Mesenchymal stem cell (in vitro differentiated cells and primary cell): ENCODE measurements around the gene ATP6V0B.

ENCODE experiments used
- DNase-seq: peaks from one replicate; pipeline ENCODE4 v3.0.0-alpha.2; 2013
- H2AFZ ChIP-seq: one replicate; pipeline ENCODE4 v1.6.1; 2013; ENCODE audit warnings: low read depth, mild to moderate bottlenecking, control low read depth, inconsistent platforms, low read length, moderate library complexity
- H2AK5ac ChIP-seq: 2 replicates; pipeline ENCODE4 v1.6.1; 2013; ENCODE audit warnings: low read length, moderate library complexity, mild to moderate bottlenecking, inconsistent platforms; ENCODE audit not compliant: severe bottlenecking
- H2BK120ac ChIP-seq: one replicate; pipeline ENCODE4 v1.6.1; 2013; ENCODE audit warnings: low read depth, mild to moderate bottlenecking, inconsistent platforms, low read length, moderate library complexity
- H2BK12ac ChIP-seq, 2 experiments: one replicate each; pipeline ENCODE4 v1.6.1; 2013; ENCODE audit warnings: inconsistent platforms in 2 of 2, low read length in 2 of 2, mild to moderate bottlenecking in 2 of 2, moderate library complexity in 2 of 2, control low read depth in 1 of 2
- H2BK15ac ChIP-seq: one replicate; pipeline ENCODE4 v1.6.1; 2013; ENCODE audit warnings: mild to moderate bottlenecking, low read depth, inconsistent platforms; ENCODE audit not compliant: poor library complexity, severe bottlenecking
- H2BK5ac ChIP-seq: 2 replicates; pipeline ENCODE4 v1.6.1; 2013; ENCODE audit warnings: low read depth, mild to moderate bottlenecking, low read length, control low read depth, inconsistent platforms; ENCODE audit not compliant: poor library complexity, severe bottlenecking
- H3K14ac ChIP-seq, 2 experiments: one replicate each; pipeline ENCODE4 v1.6.1; 2013; ENCODE audit warnings: inconsistent platforms in 2 of 2, low read length in 2 of 2, control low read depth in 1 of 2, mild to moderate bottlenecking in 1 of 2, moderate library complexity in 1 of 2
- H3K18ac ChIP-seq, 2 experiments: one replicate each; pipeline ENCODE4 v1.6.1; 2013; ENCODE audit warnings: inconsistent platforms in 2 of 2, low read length in 2 of 2, control low read depth in 1 of 2, low read depth in 1 of 2, mild to moderate bottlenecking in 1 of 2
- H3K23ac ChIP-seq, 2 experiments: one replicate each; pipeline ENCODE4 v1.6.1; 2013; ENCODE audit warnings: inconsistent platforms in 2 of 2, low read length in 2 of 2, mild to moderate bottlenecking in 2 of 2, moderate library complexity in 2 of 2, control low read depth in 1 of 2
- H3K27ac ChIP-seq: 2 replicates; pipeline ENCODE4 v1.5.1; 2013; ENCODE audit warnings: mild to moderate bottlenecking, moderate library complexity, low read length, control low read depth, inconsistent platforms; ENCODE audit not compliant: poor library complexity, severe bottlenecking
- H3K27me3 ChIP-seq, 2 experiments: 2 replicates each; pipeline versions ENCODE4 v1.6.1 to v1.7.0; 2013; ENCODE audit warnings: low read length in 2 of 2, mild to moderate bottlenecking in 2 of 2, moderate library complexity in 2 of 2, control low read depth in 1 of 2, inconsistent platforms in 1 of 2; ENCODE audit not compliant: control insufficient read depth in 1 of 2, insufficient read depth in 1 of 2
- H3K36me3 ChIP-seq, 2 experiments: 2 replicates each; pipeline versions ENCODE4 v1.6.1 to v1.7.0; 2013; ENCODE audit warnings: low read length in 2 of 2, control low read depth in 1 of 2, inconsistent platforms in 1 of 2, low read depth in 1 of 2, mild to moderate bottlenecking in 1 of 2; ENCODE audit not compliant: insufficient read depth in 2 of 2, control insufficient read depth in 1 of 2
- H3K4ac ChIP-seq, 2 experiments: one replicate each; pipeline ENCODE4 v1.6.1; 2013; ENCODE audit warnings: inconsistent platforms in 2 of 2, low read length in 2 of 2, mild to moderate bottlenecking in 2 of 2, moderate library complexity in 2 of 2, control low read depth in 1 of 2, low read depth in 1 of 2
- H3K4me1 ChIP-seq: 2 replicates; pipeline ENCODE4 v1.6.1; 2013; ENCODE audit warnings: low read depth, low read length, control low read depth; ENCODE audit not compliant: control insufficient read depth, insufficient read depth
- H3K4me2 ChIP-seq: 2 replicates; pipeline ENCODE4 v1.6.1; 2013; ENCODE audit warnings: low read length, mild to moderate bottlenecking, inconsistent platforms; ENCODE audit not compliant: poor library complexity, severe bottlenecking
- H3K4me3 ChIP-seq, 2 experiments: 2 replicates each; pipeline versions ENCODE4 v1.5.1 to v1.7.0; 2013; ENCODE audit warnings: low read length in 2 of 2, mild to moderate bottlenecking in 2 of 2, control low read depth in 1 of 2, low read depth in 1 of 2; ENCODE audit not compliant: insufficient read depth in 1 of 2
- H3K79me1 ChIP-seq: replicated peaks from 2 replicates; pipeline ENCODE4 v1.6.1; 2013; ENCODE audit warnings: mild to moderate bottlenecking, control low read depth, low read length, inconsistent platforms; ENCODE audit not compliant: poor library complexity, severe bottlenecking
- H3K9ac ChIP-seq: 2 replicates; pipeline ENCODE4 v1.7.0; 2013; ENCODE audit warnings: mild to moderate bottlenecking, low read length, moderate library complexity
- H3K9me3 ChIP-seq: 2 replicates; pipeline ENCODE4 v1.7.0; 2013; ENCODE audit warnings: mild to moderate bottlenecking, low read length; ENCODE audit not compliant: control insufficient read depth
- H4K8ac ChIP-seq: one replicate; pipeline ENCODE4 v1.6.1; 2013; ENCODE audit warnings: inconsistent platforms, mild to moderate bottlenecking, low read length, moderate library complexity
- H4K91ac ChIP-seq: one replicate; pipeline ENCODE4 v1.6.1; 2013; ENCODE audit warnings: mild to moderate bottlenecking, low read length, inconsistent platforms
- WGBS: methylation state at CpG from one replicate; pipeline ENCODE4 v1.1.7; 2013; ENCODE audit warnings: mixed read lengths; 5-methylcytosine and 5-hydroxymethylcytosine counted together

ATP6V0B gene

GRCh38 chr1:43965316-43965715 is 9.4 kb upstream of the ATP6V0B start:
- H3K4me1 ChIP-seq = peaks cover 1% of the 10 kb centered on the region
- H3K23ac ChIP-seq = no peak overlapping the region

DNA sequence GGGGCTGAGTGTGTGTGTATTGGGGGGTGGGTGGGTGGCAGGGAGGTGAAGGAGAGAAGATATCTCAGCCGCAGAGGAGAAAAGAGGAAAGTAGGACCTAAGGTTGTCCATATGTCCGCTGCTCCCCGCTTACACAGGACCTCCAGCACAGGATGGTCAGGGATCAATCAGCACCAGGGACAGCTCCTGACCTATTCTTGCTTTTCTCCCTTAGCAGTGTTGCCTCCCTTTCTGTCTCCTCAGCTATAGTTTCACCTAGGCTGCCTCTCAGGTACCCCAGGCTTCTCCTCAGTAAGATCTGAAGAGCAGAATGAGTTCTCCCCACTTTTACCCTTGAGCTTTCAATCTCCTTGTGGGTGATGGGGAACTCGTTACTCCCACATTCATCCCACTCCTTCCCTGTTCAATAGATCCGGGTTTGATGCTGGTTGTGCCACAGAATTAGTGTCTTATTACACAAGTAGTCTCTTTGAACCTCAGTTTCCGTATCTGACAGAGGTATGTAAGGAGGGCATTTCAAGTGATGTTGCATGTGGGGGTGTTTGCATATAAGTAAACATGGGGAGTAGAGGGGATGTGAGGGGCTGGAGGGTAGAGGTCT is 6.3 kb upstream of the ATP6V0B start:
- no peak overlapping the region for H3K18ac ChIP-seq
- WGBS = 88% methylated on average over 6 of the region's 6 CpGs

More at GRCh38 chr1:43965316-43965715, 9.4 kb upstream of the ATP6V0B start:
- no peak overlapping the region for H3K18ac ChIP-seq
- H2BK5ac ChIP-seq = no peak overlapping the region
- no peak overlapping the region for H4K8ac ChIP-seq
- H3K36me3 ChIP-seq = peaks cover 52 to 72% of the 10 kb centered on the region in 2 experiments
- no peaks in the 10 kb centered on the region for H3K27me3 ChIP-seq
- no peak overlapping the region for H3K4ac ChIP-seq
- no peak overlapping the region for H2AFZ ChIP-seq
- no peak overlapping the region for H2BK12ac ChIP-seq
- peaks cover 5% of the 10 kb centered on the region for H3K79me1 ChIP-seq
- H3K4me2 ChIP-seq = no peak overlapping the region
- H3K4me3 ChIP-seq = no peak overlapping the region
- H3K27ac ChIP-seq = no peak overlapping the region
- no peak for DNase-seq
- no peak overlapping the region for H2AK5ac ChIP-seq
- H3K9ac ChIP-seq = no peak overlapping the region
- no peak overlapping the region for H4K91ac ChIP-seq
- no peak overlapping the region for H3K14ac ChIP-seq
- H2BK15ac ChIP-seq = no peak overlapping the region
- 97% methylated on average over 2 of the region's 3 CpGs for WGBS
- no peaks in the 10 kb centered on the region for H3K9me3 ChIP-seq
- no peak overlapping the region for H2BK120ac ChIP-seq

GRCh38 chr1:43969416-43969745 is 5.4 kb upstream of the ATP6V0B start:
- Histone ChIP-seq H3K4me3 (peak overlapping the region in 1 of 2 experiments; percentile 100), H3K36me3 (peaks cover 49 to 57% of the 10 kb centered on the region in 2 experiments), H3K18ac (no peak overlapping the region), H3K14ac (no peak overlapping the region), H2AFZ (no peak overlapping the region), H3K9ac (no peak overlapping the region), H3K9me3 (no peaks in the 10 kb centered on the region), H2BK5ac (no peak overlapping the region), H2BK15ac (no peak overlapping the region), H4K91ac (no peak overlapping the region), H3K79me1 (peaks cover 22% of the 10 kb centered on the region), H4K8ac (no peak overlapping the region), H2BK120ac (no peak overlapping the region), H3K4me1 (peaks cover 11% of the 10 kb centered on the region), H3K4ac (no peak overlapping the region), H3K4me2 (peak overlapping the region; percentile 56), H2BK12ac (no peak overlapping the region), H3K27ac (no peak overlapping the region), H2AK5ac (no peak overlapping the region), H3K27me3 (no peaks in the 10 kb centered on the region), H3K23ac (no peak overlapping the region)
- 60% methylated on average over 7 of the region's 7 CpGs for WGBS
- no peak for DNase-seq

More for the DNA sequence above, 6.3 kb upstream of the ATP6V0B start:
- peak; percentile 51 for DNase-seq
- H3K4me2 ChIP-seq = no peak overlapping the region
- H3K9ac ChIP-seq = no peak overlapping the region
- no peak overlapping the region for H3K14ac ChIP-seq
- no peak overlapping the region for H3K27ac ChIP-seq
- H3K27me3 ChIP-seq = no peaks in the 10 kb centered on the region
- no peak overlapping the region for H3K23ac ChIP-seq
- H3K4me3 ChIP-seq = no peak overlapping the region
- no peak overlapping the region for H2AK5ac ChIP-seq
- no peak overlapping the region for H3K4ac ChIP-seq
- no peak overlapping the region for H2BK15ac ChIP-seq
- peaks cover 7% of the 10 kb centered on the region for H3K4me1 ChIP-seq
- H2BK120ac ChIP-seq = no peak overlapping the region
- H3K9me3 ChIP-seq = no peaks in the 10 kb centered on the region
- no peak overlapping the region for H4K8ac ChIP-seq
- H4K91ac ChIP-seq = no peak overlapping the region
- peaks cover 51 to 63% of the 10 kb centered on the region in 2 experiments for H3K36me3 ChIP-seq
- H2BK12ac ChIP-seq = no peak overlapping the region
- H3K79me1 ChIP-seq = peaks cover 22% of the 10 kb centered on the region
- H2AFZ ChIP-seq = no peak overlapping the region
- H2BK5ac ChIP-seq = no peak overlapping the region

DNA sequence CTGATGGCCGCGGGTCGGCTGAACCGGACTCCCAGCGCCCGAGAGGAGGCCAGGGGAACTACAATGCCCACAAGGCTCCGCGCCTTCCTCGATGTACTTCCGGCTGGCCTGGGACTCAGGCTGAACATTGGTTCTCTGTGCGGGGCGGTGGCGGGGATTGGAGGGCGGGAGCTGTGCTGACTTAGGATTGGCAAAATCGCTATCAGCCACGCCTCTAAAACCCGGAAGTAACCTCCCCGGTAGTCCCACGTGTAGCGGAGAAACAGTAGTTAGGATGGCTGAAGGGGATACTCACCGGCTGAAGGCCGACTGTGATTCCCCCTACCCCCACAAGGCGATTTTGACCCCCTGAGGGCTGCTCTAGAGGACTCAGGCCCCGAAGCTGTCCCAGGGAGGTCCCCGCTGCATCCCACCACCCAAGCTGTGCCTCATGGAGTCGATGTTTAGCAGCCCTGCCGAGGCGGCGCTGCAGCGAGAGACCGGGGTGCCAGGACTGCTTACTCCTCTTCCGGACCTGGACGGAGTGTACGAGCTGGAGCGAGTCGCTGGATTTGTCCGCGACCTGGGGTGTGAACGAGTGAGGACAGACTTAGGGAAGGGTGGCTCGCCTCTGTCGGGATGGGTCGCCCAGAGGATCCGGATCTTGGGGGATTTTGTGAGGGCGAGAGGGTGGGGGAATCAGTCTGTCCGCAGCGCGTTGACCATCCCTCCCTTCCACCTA is 4.9 kb upstream of the ATP6V0B start, which contains the start of gene DPH2:
Gene DPH2 (plus strand): TSS at position 265 of the 721 bp plus-strand sequence. CDS start 166 bp downstream, at position 431.
- Histone ChIP-seq H3K9me3 (no peaks in the 10 kb centered on the region), H3K4me3 (peak within 1 kb of the TSS; percentile 87 to 100), H3K79me1 (peaks cover 22% of the 10 kb centered on the region), H4K8ac (peak within 1 kb of the TSS; percentile 89), H2AK5ac (no peak within 1 kb of the TSS), H3K23ac (no peak within 1 kb of the TSS), H3K27me3 (no peaks in the 10 kb centered on the region), H3K14ac (no peak within 1 kb of the TSS), H3K36me3 (peaks cover 46 to 52% of the 10 kb centered on the region in 2 experiments), H3K9ac (peak within 1 kb of the TSS; percentile 92), H2BK12ac (no peak within 1 kb of the TSS), H2BK15ac (no peak within 1 kb of the TSS), H3K27ac (no peak within 1 kb of the TSS), H2BK120ac (no peak within 1 kb of the TSS), H3K4me1 (peaks cover 13% of the 10 kb centered on the region), H2BK5ac (no peak within 1 kb of the TSS), H3K4ac (no peak within 1 kb of the TSS), H4K91ac (peak within 1 kb of the TSS; percentile 18), H3K4me2 (peak within 1 kb of the TSS; percentile 91), H2AFZ (peak within 1 kb of the TSS; percentile 15), H3K18ac (no peak within 1 kb of the TSS)
- WGBS = 2% methylated on average over 43 of the region's 47 CpGs
- DNase-seq = peak; percentile 97
